HEK293T (cell line): Measurements from ENCODE around the gene AAR2.

ENCODE experiments used
- CTCF ChIA-PET: fragments of 350-600 bp; formaldehyde crosslinking; extraction: SDS; loops from one replicate; lab custom pipeline; 2021; ENCODE audit warnings: antibody characterized with exemption, inconsistent platforms; lab: Yijun Ruan, JAX
- POLR2A ChIA-PET: fragments of 350-600 bp; formaldehyde crosslinking; extraction: SDS; loops from one replicate; lab custom pipeline; 2020; ENCODE audit warnings: antibody characterized with exemption, inconsistent platforms; lab: Yijun Ruan, JAX
- DNase-seq: peaks from one replicate; pipeline ENCODE4 v3.0.0; 2012; ENCODE audit warnings: mixed read lengths; ENCODE audit errors: extremely low spot score
- ARNT ChIP-seq: fragments of 450-650 bp; IDR thresholded peaks from 2 replicates; pipeline ENCODE4 v1.6.1; 2017; ENCODE audit warnings: mild to moderate bottlenecking
- BHLHE40 ChIP-seq: fragments of 450-650 bp; IDR thresholded peaks from 2 replicates; pipeline ENCODE4 v1.6.1; 2016; ENCODE audit warnings: mild to moderate bottlenecking, moderate library complexity, borderline replicate concordance
- CTBP1 ChIP-seq: fragments of 450-650 bp; IDR thresholded peaks from 2 replicates; pipeline ENCODE4 v1.6.1; 2016; ENCODE audit warnings: borderline replicate concordance
- ELF4 ChIP-seq: fragments of 450-650 bp; IDR thresholded peaks from 2 replicates; pipeline ENCODE4 v1.6.1; 2017; ENCODE audit warnings: antibody characterized with exemption
- FOXA1 ChIP-seq: fragments of 450-650 bp; IDR thresholded peaks from 2 replicates; pipeline ENCODE4 v1.6.1; 2016; ENCODE audit warnings: mild to moderate bottlenecking
- FOXK2 ChIP-seq: fragments of 450-650 bp; IDR thresholded peaks from 2 replicates; pipeline ENCODE4 v1.6.1; 2016; ENCODE audit warnings: mild to moderate bottlenecking
- FOXM1 ChIP-seq: fragments of 450-650 bp; IDR thresholded peaks from 2 replicates; pipeline ENCODE4 v1.6.1; 2017; ENCODE audit warnings: mild to moderate bottlenecking, borderline replicate concordance
- HDGF ChIP-seq: fragments of 450-650 bp; IDR thresholded peaks from 2 replicates; pipeline ENCODE4 v1.6.1; 2017; ENCODE audit warnings: antibody characterized with exemption, borderline replicate concordance
- L3MBTL2 ChIP-seq: fragments of 450-650 bp; conservative IDR thresholded peaks from 2 replicates; pipeline ENCODE4 v1.6.1; 2016; ENCODE audit warnings: mild to moderate bottlenecking
- LEF1 ChIP-seq: fragments of 450-650 bp; IDR thresholded peaks from 2 replicates; pipeline ENCODE4 v1.6.1; 2017; ENCODE audit warnings: mild to moderate bottlenecking, borderline replicate concordance
- NFRKB ChIP-seq: fragments of 450-650 bp; IDR thresholded peaks from 2 replicates; pipeline ENCODE4 v1.6.1; 2016; ENCODE audit warnings: mild to moderate bottlenecking, moderate library complexity
- SP1 ChIP-seq: fragments of 450-650 bp; IDR thresholded peaks from 2 replicates; pipeline ENCODE4 v1.6.1; 2017
- SUZ12 ChIP-seq: fragments of 450-650 bp; IDR thresholded peaks from 2 replicates; pipeline ENCODE4 v1.6.1; 2016; ENCODE audit warnings: mild to moderate bottlenecking
- TARDBP ChIP-seq: fragments of 450-650 bp; IDR thresholded peaks from 2 replicates; pipeline ENCODE4 v1.6.1; 2016
- ZNF384 ChIP-seq: fragments of 450-650 bp; IDR thresholded peaks from 2 replicates; pipeline ENCODE4 v1.6.1; 2016
- TF ChIP-seq, protein P1 (sequence below): fragments of 450-650 bp; IDR thresholded peaks from 2 replicates; pipeline ENCODE4 v1.6.1; 2016

The AAR2 gene, protein sequence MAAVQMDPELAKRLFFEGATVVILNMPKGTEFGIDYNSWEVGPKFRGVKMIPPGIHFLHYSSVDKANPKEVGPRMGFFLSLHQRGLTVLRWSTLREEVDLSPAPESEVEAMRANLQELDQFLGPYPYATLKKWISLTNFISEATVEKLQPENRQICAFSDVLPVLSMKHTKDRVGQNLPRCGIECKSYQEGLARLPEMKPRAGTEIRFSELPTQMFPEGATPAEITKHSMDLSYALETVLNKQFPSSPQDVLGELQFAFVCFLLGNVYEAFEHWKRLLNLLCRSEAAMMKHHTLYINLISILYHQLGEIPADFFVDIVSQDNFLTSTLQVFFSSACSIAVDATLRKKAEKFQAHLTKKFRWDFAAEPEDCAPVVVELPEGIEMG

DNA sequence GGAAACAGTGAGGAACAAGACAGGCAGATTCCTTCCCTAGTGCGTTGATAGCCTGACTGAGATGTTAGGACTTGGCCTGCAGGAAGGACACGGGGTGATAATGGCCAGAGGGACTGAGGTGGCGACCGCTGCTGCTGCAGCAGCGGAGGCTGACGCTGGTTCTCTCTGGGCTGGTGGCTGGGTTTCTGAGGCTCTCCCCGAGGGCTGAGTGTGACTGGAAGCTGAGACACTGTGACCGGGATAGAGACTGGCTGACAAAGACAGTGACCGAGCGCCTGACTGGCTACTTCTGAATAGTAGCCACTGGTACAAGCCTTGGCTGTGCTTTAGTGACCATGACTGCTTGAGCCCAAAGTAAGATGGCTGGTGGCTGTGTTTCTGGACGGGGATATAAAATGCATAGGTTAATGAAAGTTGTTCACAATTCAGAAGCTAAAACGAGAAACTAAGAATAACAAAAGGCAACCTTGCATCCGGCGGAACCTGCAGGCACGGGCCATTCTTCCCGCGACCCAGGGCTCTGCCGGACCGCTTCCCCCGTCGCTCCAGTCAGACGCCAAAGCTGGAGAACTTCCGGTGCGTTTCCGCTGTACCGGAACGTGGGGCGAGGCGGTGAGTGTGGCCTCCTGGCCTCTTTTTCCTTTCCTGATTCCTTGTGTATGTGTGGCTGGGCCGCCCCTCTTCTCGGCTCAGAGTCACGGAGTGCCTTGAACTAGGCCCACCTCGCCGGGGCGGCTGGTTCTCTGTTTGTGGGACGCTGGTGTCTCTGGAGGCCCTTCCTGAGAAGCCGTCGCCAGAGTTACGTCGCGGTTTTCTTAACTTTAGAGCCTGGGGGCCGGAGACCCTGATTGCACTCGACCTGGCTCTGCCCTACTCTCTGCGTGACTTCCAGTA is at the start of gene AAR2:
Gene AAR2 (plus strand): TSS at position 587 of the 894 bp plus-strand sequence. CDS start 3,391 bp downstream, outside the sequence.
- no peak for TF ChIP-seq BHLHE40
- TF ChIP-seq, protein P1, sequence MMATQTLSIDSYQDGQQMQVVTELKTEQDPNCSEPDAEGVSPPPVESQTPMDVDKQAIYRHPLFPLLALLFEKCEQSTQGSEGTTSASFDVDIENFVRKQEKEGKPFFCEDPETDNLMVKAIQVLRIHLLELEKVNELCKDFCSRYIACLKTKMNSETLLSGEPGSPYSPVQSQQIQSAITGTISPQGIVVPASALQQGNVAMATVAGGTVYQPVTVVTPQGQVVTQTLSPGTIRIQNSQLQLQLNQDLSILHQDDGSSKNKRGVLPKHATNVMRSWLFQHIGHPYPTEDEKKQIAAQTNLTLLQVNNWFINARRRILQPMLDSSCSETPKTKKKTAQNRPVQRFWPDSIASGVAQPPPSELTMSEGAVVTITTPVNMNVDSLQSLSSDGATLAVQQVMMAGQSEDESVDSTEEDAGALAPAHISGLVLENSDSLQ = no peak
- TF ChIP-seq NFRKB = peak; percentile 27; the same call in 1 of the 2 replicates
- TF ChIP-seq ELF4 = 0 out of 2 replicates have a peak, but pooled peaks have one; percentile 37
- TF ChIP-seq TARDBP = no peak
- no peak for TF ChIP-seq HDGF
- peak; percentile 58; the same call in 1 of the 2 replicates for TF ChIP-seq ARNT
- TF ChIP-seq FOXM1 = no peak
- no peak for TF ChIP-seq SP1
- TF ChIP-seq FOXA1 = no peak
- TF ChIP-seq SUZ12 = no peak
- no peak for TF ChIP-seq ZNF384
- peak; percentile 85 for TF ChIP-seq CTBP1
- peak; percentile 32; the same call in 1 of the 2 replicates for TF ChIP-seq L3MBTL2
- no peak for TF ChIP-seq LEF1
- TF ChIP-seq FOXK2 = no peak
- ChIA-PET POLR2A (interaction anchor here (0.7 to 1.5 kb wide), 6 partner anchors 21 to 282 kb away, joined by 3 to 6 read pairs (median 3); partner anchors contain the start of gene SCAND1), CTCF (no interaction called here)
- peak; percentile 86 for DNase-seq

DNA sequence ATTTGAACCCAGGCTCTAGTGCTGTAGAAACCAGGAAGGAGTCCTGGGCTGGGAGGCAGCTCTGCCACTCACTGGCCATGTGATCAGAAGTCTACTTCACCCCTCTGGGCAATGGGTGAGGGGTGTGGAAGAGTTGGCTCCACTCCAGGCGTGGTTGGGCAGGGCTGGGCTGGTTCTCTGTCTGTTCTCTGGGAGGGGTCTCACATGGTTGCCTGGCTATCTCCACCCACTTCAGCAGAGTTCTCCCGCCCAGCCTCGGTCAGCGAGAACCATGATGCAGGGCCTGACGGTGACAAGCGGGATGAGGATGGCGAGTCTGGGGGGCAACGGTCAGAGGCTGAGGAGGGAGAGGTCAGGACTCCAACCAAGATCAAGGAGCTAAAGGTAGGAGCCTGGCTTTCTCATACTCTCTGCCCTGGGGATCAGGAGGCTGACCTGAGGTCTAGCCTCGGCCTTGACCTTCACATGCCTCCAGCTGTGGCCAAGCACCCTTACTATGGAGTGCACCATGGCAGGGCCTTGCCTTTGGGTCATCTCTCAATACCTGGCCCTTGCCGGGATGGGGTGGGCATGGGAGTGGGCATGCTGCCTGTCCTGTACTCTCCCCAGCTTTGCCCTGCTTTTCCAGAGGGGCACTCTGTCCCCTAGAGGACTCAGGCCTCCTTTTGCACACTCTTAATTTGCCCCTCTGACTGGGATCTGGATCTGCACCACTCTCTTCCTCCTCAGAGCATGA is 42.1 kb upstream of the AAR2 start:
- ChIA-PET CTCF (no interaction called here), POLR2A (no interaction called here)
- TF ChIP-seq LEF1 (no peak), ELF4 (no peak), ZNF384 (no peak), BHLHE40 (no peak), FOXA1 (no peak), FOXK2 (no peak)
- TF ChIP-seq, protein P1 = no peak
- no peak for DNase-seq

DNA sequence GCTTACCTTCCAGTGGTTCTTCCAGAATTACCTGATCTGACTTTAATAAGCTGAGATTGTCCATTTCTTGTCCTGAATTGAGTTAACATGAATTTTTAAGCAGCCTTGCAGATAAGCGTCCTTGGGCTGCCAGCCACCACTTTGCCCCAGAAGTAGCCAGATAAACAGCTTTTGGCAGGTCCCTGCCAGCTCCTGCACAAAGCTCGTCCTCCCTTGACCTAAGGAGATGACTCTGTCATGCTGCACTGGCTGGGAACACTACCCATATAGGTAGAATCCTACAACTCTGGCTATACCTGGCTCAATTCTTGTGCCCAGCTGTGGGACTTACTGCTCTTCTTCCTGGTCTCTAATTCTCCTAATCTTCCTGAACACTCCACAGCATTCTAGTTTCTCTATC is 39.6 kb upstream of the AAR2 start:
- CTCF ChIA-PET = no interaction called here
- POLR2A ChIA-PET = no interaction called here
- TF ChIP-seq NFRKB (no peak), CTBP1 (no peak), LEF1 (no peak), ELF4 (no peak), SP1 (no peak), HDGF (no peak), FOXA1 (no peak), FOXK2 (no peak), TARDBP (no peak)

DNA sequence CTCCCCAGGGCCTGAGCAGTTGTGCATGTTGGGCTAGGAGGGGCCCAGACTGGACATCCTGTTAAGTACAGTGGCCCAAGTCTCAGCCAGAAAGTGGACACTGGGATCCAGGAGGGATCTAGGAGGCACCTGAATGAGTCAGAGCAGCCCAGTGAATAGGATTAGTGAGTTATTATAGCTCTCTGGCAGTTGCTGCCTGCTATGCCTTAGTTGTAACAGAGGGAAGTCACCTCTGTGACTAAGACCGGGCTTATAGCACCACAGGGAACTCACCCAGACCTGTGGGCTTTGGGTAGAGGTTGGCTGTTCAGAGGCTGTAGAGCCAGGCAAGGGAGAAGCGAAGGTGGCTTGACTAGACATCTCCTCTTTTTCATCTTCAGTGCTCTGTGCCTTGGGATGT is 39.0 kb upstream of the AAR2 start:
- ChIA-PET POLR2A (no interaction called here), CTCF (interaction anchor here (0.9 kb wide), 1 partner anchor 59 kb away, joined by 3 read pairs; no protein-coding TSS in a partner anchor)
- TF ChIP-seq CTBP1 = no peak
- no peak for TF ChIP-seq ELF4
- TF ChIP-seq SUZ12 = no peak
- no peak for TF ChIP-seq L3MBTL2
- TF ChIP-seq FOXA1 = no peak
- no peak for TF ChIP-seq HDGF
- no peak for TF ChIP-seq NFRKB
- no peak for TF ChIP-seq ZNF384
- TF ChIP-seq TARDBP = no peak
- TF ChIP-seq BHLHE40 = no peak
- no peak for TF ChIP-seq SP1
- DNase-seq = no peak

More for the DNA sequence above, 39.6 kb upstream of the AAR2 start:
- DNase-seq = no peak

DNA sequence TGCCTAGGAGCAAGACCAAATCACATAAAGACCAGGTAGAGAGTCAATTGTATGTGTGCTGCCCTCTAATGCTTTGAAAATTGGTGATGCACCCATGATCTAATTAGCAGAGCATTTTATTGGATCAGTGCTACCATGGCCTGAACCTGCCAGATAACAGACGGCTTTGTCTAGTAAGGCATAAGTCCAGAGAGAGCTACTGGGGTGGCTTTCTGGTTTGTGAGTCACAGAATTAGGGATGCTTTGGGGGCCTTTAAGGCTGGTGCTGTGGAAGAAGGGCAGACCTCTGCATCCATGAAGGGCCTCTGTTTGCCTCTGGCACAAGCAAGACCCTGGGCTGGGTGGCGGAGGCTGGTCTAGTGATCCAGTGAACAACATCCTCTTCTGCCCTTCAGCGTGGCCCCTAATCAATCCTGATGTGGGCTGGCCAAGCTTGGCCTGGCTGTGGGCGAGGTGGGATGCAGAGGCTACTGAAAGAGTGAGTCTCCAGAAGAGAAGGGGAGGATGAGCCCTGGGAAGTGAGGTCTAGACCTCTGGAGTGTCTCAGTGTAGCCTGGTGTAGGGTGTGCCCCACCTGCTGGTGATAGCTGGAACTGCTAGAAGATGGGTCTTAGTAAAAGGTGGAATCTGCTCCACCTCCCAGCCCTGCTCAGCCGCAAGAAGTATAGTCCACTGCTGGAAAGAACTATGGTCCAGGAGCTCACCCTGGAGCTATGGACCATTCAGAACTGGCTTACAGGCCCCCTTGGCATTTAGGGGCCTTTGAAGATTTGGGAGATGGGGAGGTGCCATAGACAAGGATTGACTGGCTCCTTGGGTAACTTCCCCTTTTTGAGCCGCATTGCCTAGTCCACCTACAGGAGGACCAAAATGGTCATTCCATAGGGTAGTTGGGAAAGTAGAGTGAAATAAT is 36.7 kb upstream of the AAR2 start:
- peak; percentile 86 for DNase-seq
- ChIA-PET POLR2A (no interaction called here), CTCF (interaction anchor here (0.7 to 3.5 kb wide), 8 partner anchors 10 to 207 kb away, joined by 3 to 18 read pairs (median 4); no protein-coding TSS in a partner anchor)
- no peak for TF ChIP-seq SUZ12
- TF ChIP-seq NFRKB = no peak
- no peak for TF ChIP-seq L3MBTL2
- TF ChIP-seq, protein P1 = no peak
- TF ChIP-seq ZNF384 = no peak
